Tibial nerve (tissue), 4 donors: ENCODE measurements around the gene FAM50A. TPM values are rescaled to one million over a fixed set of nuclear protein-coding genes. Genes with fewer than 3 reads are reported as not detected.

Source experiments
- DNase-seq, 2 donors: peaks; one replicate each; pipeline ENCODE4 v3.0.0-alpha.2; 2019; ENCODE audit warnings: low spot score in 2 of 2
- H3K27ac ChIP-seq, 4 donors: fragments of 200-600 bp; sonication (generic) in 3 of 4; one replicate each; pipeline ENCODE4 v1.5.1; 2017 to 2019; ENCODE audit warnings: mild to moderate bottlenecking in 1 of 4
- H3K27me3 ChIP-seq, 2 donors: fragments of 200-600 bp; sonication (generic) in 1 of 2; one replicate each; pipeline versions ENCODE4 v1.5.1 to v1.6.0; 2017 to 2019
- H3K36me3 ChIP-seq, 3 donors: fragments of 200-600 bp; sonication (generic); one replicate each; pipeline ENCODE4 v1.5.1; 2018 to 2019
- H3K4me1 ChIP-seq, 4 donors: fragments of 200-600 bp; sonication (generic) in 3 of 4; one replicate each; pipeline ENCODE4 v1.5.1; 2017 to 2019
- H3K4me3 ChIP-seq, 4 donors: fragments of 200-600 bp; sonication (generic) in 3 of 4; one replicate each; pipeline ENCODE4 v1.5.1; 2017 to 2019; ENCODE audit warnings: mild to moderate bottlenecking in 1 of 4, moderate library complexity in 1 of 4
- H3K9me3 ChIP-seq, 4 donors: fragments of 200-600 bp; sonication (generic) in 3 of 4; one replicate each; pipeline ENCODE4 v1.5.1; 2017 to 2019
- CTCF ChIP-seq, 5 experiments: fragments of 200-600 bp in 3 of 5; fragments of 450-650 bp in 2 of 5; sonication (generic) in 3 of 5; IDR thresholded peaks; one replicate each; pipeline ENCODE4 v1.5.1; 2016 to 2019; ENCODE audit warnings: antibody characterized with exemption in 5 of 5, mild to moderate bottlenecking in 3 of 5, moderate library complexity in 2 of 5
- EP300 ChIP-seq, 2 donors: sonication (generic); formaldehyde crosslinking; IDR thresholded peaks; one replicate each; pipeline ENCODE4 v1.6.1; 2017; ENCODE audit warnings: antibody characterized with exemption in 2 of 2, mild to moderate bottlenecking in 1 of 2
- POLR2A ChIP-seq, 2 donors: fragments of 450-650 bp; IDR thresholded peaks; one replicate each; pipeline ENCODE4 v1.6.1; 2017; ENCODE audit warnings: antibody characterized with exemption in 2 of 2, mild to moderate bottlenecking in 2 of 2, moderate library complexity in 2 of 2
- WGBS, 2 donors: methylation state at CpG; one replicate each; pipeline ENCODE4 v1.1.5; 2018; 5-methylcytosine and 5-hydroxymethylcytosine counted together
- total RNA-seq, 4 donors: library from RNA; depleted of rRNA; stranded (reverse); fragments of >200 nt; gene quantifications; one replicate each; pipeline ENCODE4 v1.1.0, GENCODE V29; 2016

Gene FAM50A
- total RNA-seq, 4 donors from 2014 or later: 47.5 to 90.6 (median 63.0) TPM

DNA sequence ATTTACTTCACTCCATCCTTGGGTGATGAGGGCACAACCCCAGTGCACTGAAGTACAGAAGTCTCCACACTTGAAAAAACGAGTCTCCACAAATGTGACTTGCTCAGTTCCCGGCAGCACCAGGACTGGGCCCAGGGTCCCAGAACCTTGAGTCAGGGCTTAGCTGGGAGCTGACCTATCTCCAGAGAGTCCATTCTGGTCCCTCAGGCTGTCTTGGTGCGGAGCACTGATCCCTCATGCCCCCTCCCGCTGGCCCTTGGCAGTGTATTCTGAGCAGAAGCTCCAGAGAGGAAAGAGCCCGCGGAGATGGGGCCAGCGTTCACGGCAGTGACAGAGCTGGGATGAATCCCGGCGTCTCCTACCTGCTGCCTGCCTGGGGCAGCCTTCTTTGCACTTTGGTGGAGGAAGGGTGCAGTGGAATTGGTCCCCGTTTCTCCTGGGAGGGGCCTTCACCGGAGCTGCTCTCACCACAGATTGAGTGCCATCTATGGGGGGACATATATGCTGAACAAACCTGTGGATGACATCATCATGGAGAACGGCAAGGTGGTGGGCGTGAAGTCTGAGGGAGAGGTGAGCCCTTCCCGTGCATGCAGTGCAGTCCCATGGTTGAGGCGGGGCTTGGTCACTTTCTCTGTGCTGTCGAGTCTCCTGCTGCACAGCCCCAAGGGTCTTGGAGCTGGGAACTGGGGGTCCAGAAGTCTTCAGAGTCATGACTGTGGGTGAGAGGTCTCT lies 3.2 kb upstream of the FAM50A start:
- H3K36me3 ChIP-seq: peaks cover 0 to 34% (median 0%) of the 10 kb centered on the region in 3 donors
- H3K27ac ChIP-seq: no peak overlapping the region
- TF ChIP-seq CTCF (IDR thresholded peaks at IDR 0.05): no peak
- no peaks in the 10 kb centered on the region for H3K27me3 ChIP-seq
- peaks cover 0 to 55% (median 0%) of the 10 kb centered on the region in 4 donors for H3K4me1 ChIP-seq
- H3K4me3 ChIP-seq: no peak overlapping the region
- DNase-seq: no peak
- 84 to 96% methylated on average over 3 to 17 of the region's 17 CpGs for WGBS, 2 donors
- no peaks in the 10 kb centered on the region for H3K9me3 ChIP-seq

DNA sequence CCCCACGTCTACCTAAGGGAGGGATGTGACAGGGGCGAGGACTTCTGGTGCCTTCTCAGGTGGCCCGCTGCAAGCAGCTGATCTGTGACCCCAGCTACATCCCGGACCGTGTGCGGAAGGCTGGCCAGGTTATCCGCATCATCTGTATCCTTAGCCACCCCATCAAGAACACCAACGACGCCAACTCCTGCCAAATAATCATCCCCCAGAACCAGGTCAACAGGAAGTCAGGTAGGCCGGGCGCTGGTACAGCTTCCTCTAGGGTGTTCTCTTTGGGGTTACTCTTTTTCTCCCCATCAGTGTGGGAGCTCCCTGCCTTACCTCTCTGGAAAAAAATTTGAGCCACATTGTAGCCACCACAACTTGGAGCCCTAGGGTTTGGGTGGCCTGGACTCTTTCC lies 2.4 kb upstream of the FAM50A start:
- peaks cover 0 to 37% (median 0%) of the 10 kb centered on the region in 3 donors for H3K36me3 ChIP-seq
- H3K9me3 ChIP-seq: no peaks in the 10 kb centered on the region
- H3K27ac ChIP-seq: no peak overlapping the region
- no peak overlapping the region for H3K4me3 ChIP-seq
- WGBS, 2 donors: 78 to 88% methylated on average over 7 to 11 of the region's 11 CpGs
- DNase-seq: no peak
- no peaks in the 10 kb centered on the region for H3K27me3 ChIP-seq
- H3K4me1 ChIP-seq: peaks cover 0 to 56% (median 0%) of the 10 kb centered on the region in 4 donors
- TF ChIP-seq CTCF (IDR thresholded peaks at IDR 0.05): no peak
- TF ChIP-seq POLR2A (IDR thresholded peaks at IDR 0.05): no peak
- TF ChIP-seq EP300 (IDR thresholded peaks at IDR 0.05): no peak

DNA sequence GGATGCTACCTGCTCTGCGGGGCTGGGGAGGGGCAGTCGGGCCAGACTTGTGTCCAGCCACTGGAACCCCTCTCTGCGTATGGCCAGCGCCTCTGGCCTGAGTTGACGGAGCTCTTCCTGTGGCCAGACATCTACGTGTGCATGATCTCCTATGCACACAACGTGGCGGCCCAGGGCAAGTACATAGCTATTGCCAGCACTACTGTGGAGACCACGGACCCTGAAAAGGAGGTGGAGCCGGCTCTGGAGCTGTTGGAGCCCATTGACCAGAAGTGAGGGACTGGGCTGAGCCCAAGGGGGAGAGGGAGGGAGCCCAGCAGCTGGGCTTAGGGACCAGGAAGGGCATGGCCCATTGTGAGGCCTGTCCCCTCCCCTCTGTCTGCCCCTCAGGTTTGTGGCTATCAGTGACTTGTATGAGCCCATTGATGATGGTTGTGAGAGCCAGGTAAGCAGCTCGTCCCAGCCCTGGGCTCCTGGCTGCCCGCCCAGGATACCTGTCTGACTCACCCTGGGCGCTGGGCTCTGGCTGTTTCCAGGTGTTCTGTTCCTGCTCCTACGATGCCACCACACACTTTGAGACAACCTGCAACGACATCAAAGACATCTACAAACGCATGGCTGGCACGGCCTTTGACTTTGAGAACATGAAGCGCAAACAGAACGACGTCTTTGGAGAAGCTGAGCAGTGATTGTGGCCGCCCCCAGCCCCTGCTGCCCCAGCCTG lies 1.8 kb upstream of the FAM50A start:
- Histone ChIP-seq H3K27ac (no peak overlapping the region), H3K27me3 (no peaks in the 10 kb centered on the region), H3K4me1 (peaks cover 0 to 56% (median 0%) of the 10 kb centered on the region in 4 donors), H3K9me3 (no peaks in the 10 kb centered on the region), H3K36me3 (peaks cover 0 to 41% (median 0%) of the 10 kb centered on the region in 3 donors), H3K4me3 (no peak overlapping the region)
- no peak for TF ChIP-seq CTCF (IDR thresholded peaks at IDR 0.05)
- TF ChIP-seq POLR2A (IDR thresholded peaks at IDR 0.05): no peak
- no peak for TF ChIP-seq EP300 (IDR thresholded peaks at IDR 0.05)
- 72 to 77% methylated on average over 6 to 20 of the region's 21 CpGs for WGBS, 2 donors
- no peak for DNase-seq

GRCh38 chrX:154443479-154443910 lies 446 bp upstream of the FAM50A start:
- no peaks in the 10 kb centered on the region for H3K27me3 ChIP-seq
- TF ChIP-seq CTCF (IDR thresholded peaks at IDR 0.05) (no peak), POLR2A (IDR thresholded peaks at IDR 0.05) (no peak), EP300 (IDR thresholded peaks at IDR 0.05) (no peak)
- H3K4me3 ChIP-seq: peak overlapping the region; percentile 11 to 66 (median 44)
- H3K9me3 ChIP-seq: no peaks in the 10 kb centered on the region
- peaks cover 0 to 50% (median 0%) of the 10 kb centered on the region in 3 donors for H3K36me3 ChIP-seq
- 7 to 45% methylated on average over 9 to 10 of the region's 10 CpGs for WGBS, 2 donors
- H3K27ac ChIP-seq: peak overlapping the region; percentile 83 to 95 (median 94)
- DNase-seq: no peak
- H3K4me1 ChIP-seq: peaks cover 0 to 50% (median 0%) of the 10 kb centered on the region in 4 donors

DNA sequence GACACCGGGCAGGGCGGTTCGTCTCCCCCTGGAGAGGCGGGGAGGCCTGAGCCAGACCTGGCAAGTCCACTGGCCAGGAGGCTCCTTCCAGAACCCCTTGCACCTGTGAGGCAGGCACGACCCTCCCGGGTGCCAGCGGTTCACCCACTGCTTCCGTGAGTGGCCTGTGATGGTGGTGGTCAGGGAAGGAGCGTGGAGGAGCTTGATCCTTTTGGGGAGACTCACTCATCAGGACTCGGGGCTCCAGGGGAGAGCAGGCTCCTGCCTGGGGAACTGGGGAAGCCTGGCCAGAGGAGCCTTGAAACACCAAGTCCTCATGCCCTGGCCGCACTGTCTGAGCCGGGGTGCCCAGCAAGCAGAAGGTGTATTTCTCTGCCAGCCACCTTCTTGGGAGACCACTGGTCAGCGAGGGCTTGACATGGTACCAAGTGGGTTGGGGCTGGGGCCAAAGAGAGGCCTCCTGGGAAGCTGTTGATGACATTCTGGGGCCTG lies 860 bp downstream of the FAM50A start:
- Histone ChIP-seq H3K4me3 (peak overlapping the region; percentile 38 to 66 (median 58)), H3K27ac (peak overlapping the region; percentile 81 to 95 (median 88)), H3K4me1 (peaks cover 0 to 37% (median 0%) of the 10 kb centered on the region in 4 donors), H3K27me3 (no peaks in the 10 kb centered on the region), H3K36me3 (peaks cover 0 to 63% (median 0%) of the 10 kb centered on the region in 3 donors), H3K9me3 (no peaks in the 10 kb centered on the region)
- TF ChIP-seq POLR2A (IDR thresholded peaks at IDR 0.05) (no peak), EP300 (IDR thresholded peaks at IDR 0.05) (no peak), CTCF (IDR thresholded peaks at IDR 0.05) (no peak)
- WGBS, 2 donors: 83% methylated on average over 7 of the region's 13 CpGs; no CpG with 5 or more reads in 1 of the 2 donors
- DNase-seq: no peak
